ENCODE measurements around the gene WNK4. TPM values are rescaled to one million over a fixed set of nuclear protein-coding genes. Genes with fewer than 3 reads are reported as not detected.

WNK4 gene
- total RNA-seq, 1 experiment from 2014 or later = 3.3 TPM

DNA sequence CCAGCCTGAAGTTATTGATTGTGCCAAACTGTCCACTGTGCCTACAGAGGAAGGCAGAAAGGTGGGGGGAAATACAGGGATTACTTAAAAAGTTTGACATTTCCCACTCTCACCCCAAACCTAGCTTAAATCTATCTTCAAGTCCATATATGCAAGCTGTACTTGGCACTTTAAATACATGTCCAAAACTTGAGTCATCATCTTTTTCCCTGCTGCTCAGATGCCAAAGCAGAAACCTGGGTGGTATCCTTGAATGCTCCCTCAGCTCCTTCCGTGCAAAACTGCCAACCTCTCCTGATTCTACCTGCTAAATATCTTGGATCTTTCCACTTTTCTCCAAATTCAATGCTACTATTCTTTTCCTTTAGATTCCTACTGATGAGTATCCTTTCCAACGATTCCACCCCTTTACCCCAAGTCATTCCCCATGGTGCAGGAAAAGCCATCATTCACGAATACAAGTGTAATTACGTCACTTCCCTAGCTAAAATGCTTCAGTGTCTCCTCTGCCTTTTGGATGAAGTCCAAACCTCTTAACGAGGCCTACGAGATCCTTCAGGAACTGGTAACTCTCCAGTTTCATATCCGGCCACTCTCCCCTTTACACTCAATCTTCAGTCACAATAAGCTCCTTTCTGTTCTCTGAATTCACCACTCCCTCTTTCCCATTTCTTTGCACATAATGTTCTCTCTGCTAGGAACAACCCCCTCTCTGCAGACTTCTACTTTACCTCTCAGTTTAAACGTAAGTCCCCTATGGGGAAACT is 34.4 kb downstream of the WNK4 start:
- Histone ChIP-seq H3K36me3 (ENCODE audit: insufficient read depth, low read length) (peaks cover 47% of the 10 kb centered on the region), H3K4me1 (ENCODE audit: low read length) (no peaks in the 10 kb centered on the region), H3K79me2 (ENCODE audit: low read length) (no peaks in the 10 kb centered on the region), H2AFZ (ENCODE audit: low read length) (no peak overlapping the region), H3K9ac (ENCODE audit: low read length) (no peak overlapping the region), H3K4me3 (ENCODE audit: low read length) (no peak overlapping the region), H3K9me2 (replicated peaks; ENCODE audit: insufficient read depth, low read length) (no peaks in the 10 kb centered on the region), H3K4me2 (ENCODE audit: low read depth, low read length, poor library complexity, severe bottlenecking) (no peak overlapping the region), H3K27ac (ENCODE audit: low read length) (no peak overlapping the region), H4K20me1 (ENCODE audit: insufficient read depth, low read depth, low read length) (no peaks in the 10 kb centered on the region), H3K9me3 (ENCODE audit: low read length) (no peaks in the 10 kb centered on the region), H3K27me3 (ENCODE audit: low read length) (no peaks in the 10 kb centered on the region)
- DNase-seq = no peak

DNA sequence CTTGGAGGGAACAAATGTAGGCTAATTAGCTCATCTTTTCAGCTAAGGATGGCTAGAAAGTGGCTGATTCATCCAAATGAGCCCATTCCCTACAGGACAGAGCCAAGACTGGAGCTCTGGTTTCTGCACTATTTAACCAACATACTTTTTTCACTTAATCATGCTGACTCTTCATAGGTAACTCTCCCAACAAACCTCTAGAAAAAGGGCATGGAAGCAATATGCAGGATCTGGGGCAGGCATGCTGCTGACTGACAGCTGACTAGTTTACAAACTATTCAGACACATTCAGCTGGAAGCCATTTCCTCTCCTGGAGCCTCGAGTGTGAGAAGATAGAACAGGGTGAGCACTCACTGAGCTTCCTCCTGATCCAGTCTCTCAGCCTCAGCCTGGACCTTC is 37.5 kb downstream of the WNK4 start:
- H3K9me3 ChIP-seq (ENCODE audit: low read length) = no peaks in the 10 kb centered on the region
- no peak overlapping the region for H3K27ac ChIP-seq (ENCODE audit: low read length)
- no peak overlapping the region for H3K4me3 ChIP-seq (ENCODE audit: low read length)
- no peak overlapping the region for H3K4me2 ChIP-seq (ENCODE audit: low read depth, low read length, poor library complexity, severe bottlenecking)
- no peak overlapping the region for H2AFZ ChIP-seq (ENCODE audit: low read length)
- H3K36me3 ChIP-seq (ENCODE audit: insufficient read depth, low read length) = peaks cover 39% of the 10 kb centered on the region
- H3K4me1 ChIP-seq (ENCODE audit: low read length) = peaks cover 7% of the 10 kb centered on the region
- no peak for DNase-seq
- peaks cover 12% of the 10 kb centered on the region for H3K79me2 ChIP-seq (ENCODE audit: low read length)
- no peaks in the 10 kb centered on the region for H3K27me3 ChIP-seq (ENCODE audit: low read length)
- H3K9ac ChIP-seq (ENCODE audit: low read length) = no peak overlapping the region
- no peaks in the 10 kb centered on the region for H3K9me2 ChIP-seq (replicated peaks; ENCODE audit: insufficient read depth, low read length)
- 0 out of 2 replicates have a peak, but pooled peaks cover 3% of the 10 kb centered on the region for H4K20me1 ChIP-seq (ENCODE audit: insufficient read depth, low read depth, low read length)

DNA sequence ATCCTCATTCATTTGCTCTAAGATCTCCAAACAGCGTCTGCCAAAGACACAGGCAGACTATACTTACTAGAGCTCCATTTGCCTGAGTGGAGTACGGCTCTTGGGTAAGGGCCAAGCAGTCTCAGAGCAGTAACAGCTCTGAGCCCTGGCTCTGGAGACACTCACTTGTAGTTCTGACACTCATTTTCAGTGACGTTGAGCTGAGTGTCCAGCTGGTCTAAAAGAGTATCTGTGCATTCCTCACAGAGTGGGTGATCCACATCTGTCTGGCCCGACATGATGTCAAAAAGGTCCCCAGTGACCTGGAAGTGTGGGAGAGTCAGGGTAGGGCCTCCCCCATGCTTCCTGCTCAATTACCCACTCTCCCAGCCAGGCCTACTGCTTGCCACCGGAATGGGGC is 38.0 kb downstream of the WNK4 start:
- no peak overlapping the region for H2AFZ ChIP-seq (ENCODE audit: low read length)
- no peaks in the 10 kb centered on the region for H3K9me2 ChIP-seq (replicated peaks; ENCODE audit: insufficient read depth, low read length)
- H3K27me3 ChIP-seq (ENCODE audit: low read length) = no peaks in the 10 kb centered on the region
- H4K20me1 ChIP-seq (ENCODE audit: insufficient read depth, low read depth, low read length) = 0 out of 2 replicates have a peak, but pooled peaks cover 3% of the 10 kb centered on the region
- no peak overlapping the region for H3K27ac ChIP-seq (ENCODE audit: low read length)
- H3K4me2 ChIP-seq (ENCODE audit: low read depth, low read length, poor library complexity, severe bottlenecking) = no peak overlapping the region
- H3K9ac ChIP-seq (ENCODE audit: low read length) = no peak overlapping the region
- peaks cover 39% of the 10 kb centered on the region for H3K36me3 ChIP-seq (ENCODE audit: insufficient read depth, low read length)
- peaks cover 18% of the 10 kb centered on the region for H3K79me2 ChIP-seq (ENCODE audit: low read length)
- H3K4me1 ChIP-seq (ENCODE audit: low read length) = peaks cover 12% of the 10 kb centered on the region
- DNase-seq = no peak
- H3K4me3 ChIP-seq (ENCODE audit: low read length) = no peak overlapping the region
- no peaks in the 10 kb centered on the region for H3K9me3 ChIP-seq (ENCODE audit: low read length)

DNA sequence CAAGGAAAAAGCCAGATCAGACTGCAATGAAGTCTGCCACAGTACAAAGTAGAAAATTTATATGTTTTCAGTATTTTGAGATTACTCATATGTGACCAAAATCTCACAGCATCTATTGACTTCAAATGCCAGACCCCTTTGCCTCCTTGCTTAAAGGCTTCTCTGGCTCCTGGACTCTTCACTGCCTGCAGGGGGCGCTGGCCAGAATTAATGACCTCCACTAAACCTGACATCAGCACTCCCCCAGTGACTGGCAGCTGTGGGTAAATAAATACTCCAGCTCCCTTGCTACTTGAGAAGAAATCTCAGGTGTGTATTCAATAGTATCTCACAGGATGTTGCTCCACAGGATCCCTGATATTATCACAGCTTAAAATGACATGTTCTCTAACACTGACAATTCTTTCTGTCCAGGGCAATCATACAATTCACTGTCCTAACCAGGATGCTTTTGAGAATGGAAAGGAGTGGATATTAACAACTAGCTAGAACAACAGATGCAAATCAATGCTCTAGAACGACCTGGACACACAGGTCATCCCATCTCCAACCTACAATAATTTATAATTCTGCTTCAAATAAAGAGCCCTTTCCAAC is 39.6 kb downstream of the WNK4 start:
- peak; percentile 91 for DNase-seq

DNA sequence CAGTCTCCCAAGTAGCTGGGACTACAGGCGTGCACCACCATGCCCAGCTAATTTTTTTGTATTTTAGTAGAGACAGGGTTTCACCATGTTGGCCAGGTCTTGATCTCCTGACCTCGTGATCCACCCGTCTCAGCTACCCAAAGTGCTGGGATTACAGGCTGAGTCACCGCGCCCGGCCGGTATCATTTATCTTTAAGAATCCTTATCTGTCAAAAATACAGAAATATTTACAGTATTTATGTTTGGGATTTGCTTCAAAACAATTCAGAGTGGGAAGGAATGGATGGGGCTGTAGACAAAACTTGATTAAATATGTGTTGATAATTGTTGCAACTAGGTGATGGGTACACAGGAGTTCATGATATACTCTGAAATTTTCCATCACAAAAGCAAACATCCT is 40.8 kb downstream of the WNK4 start:
- H3K27me3 ChIP-seq (ENCODE audit: low read length) = no peaks in the 10 kb centered on the region
- H3K4me3 ChIP-seq (ENCODE audit: low read length) = no peak overlapping the region
- no peak overlapping the region for H3K4me2 ChIP-seq (ENCODE audit: low read depth, low read length, poor library complexity, severe bottlenecking)
- no peak overlapping the region for H3K9ac ChIP-seq (ENCODE audit: low read length)
- H3K27ac ChIP-seq (ENCODE audit: low read length) = no peak overlapping the region
- H3K36me3 ChIP-seq (ENCODE audit: insufficient read depth, low read length) = peaks cover 36% of the 10 kb centered on the region
- 0 out of 2 replicates have a peak, but pooled peaks cover 3% of the 10 kb centered on the region for H4K20me1 ChIP-seq (ENCODE audit: insufficient read depth, low read depth, low read length)
- peaks cover 19% of the 10 kb centered on the region for H3K4me1 ChIP-seq (ENCODE audit: low read length)
- no peaks in the 10 kb centered on the region for H3K9me2 ChIP-seq (replicated peaks; ENCODE audit: insufficient read depth, low read length)
- peaks cover 25% of the 10 kb centered on the region for H3K79me2 ChIP-seq (ENCODE audit: low read length)
- no peaks in the 10 kb centered on the region for H3K9me3 ChIP-seq (ENCODE audit: low read length)
- no peak overlapping the region for H2AFZ ChIP-seq (ENCODE audit: low read length)
- no peak for DNase-seq

More for the DNA sequence above, 39.6 kb downstream of the WNK4 start:
- Histone ChIP-seq H3K27me3 (ENCODE audit: low read length) (no peaks in the 10 kb centered on the region), H3K9me2 (replicated peaks; ENCODE audit: insufficient read depth, low read length) (no peaks in the 10 kb centered on the region), H3K4me2 (ENCODE audit: low read depth, low read length, poor library complexity, severe bottlenecking) (no peak overlapping the region), H3K36me3 (ENCODE audit: insufficient read depth, low read length) (peaks cover 39% of the 10 kb centered on the region), H3K4me3 (ENCODE audit: low read length) (no peak overlapping the region), H2AFZ (ENCODE audit: low read length) (no peak overlapping the region), H3K9me3 (ENCODE audit: low read length) (no peaks in the 10 kb centered on the region), H3K79me2 (ENCODE audit: low read length) (peaks cover 25% of the 10 kb centered on the region), H3K9ac (ENCODE audit: low read length) (no peak overlapping the region), H3K27ac (ENCODE audit: low read length) (no peak overlapping the region), H3K4me1 (ENCODE audit: low read length) (peaks cover 19% of the 10 kb centered on the region), H4K20me1 (ENCODE audit: insufficient read depth, low read depth, low read length) (0 out of 2 replicates have a peak, but pooled peaks cover 3% of the 10 kb centered on the region)

DNA sequence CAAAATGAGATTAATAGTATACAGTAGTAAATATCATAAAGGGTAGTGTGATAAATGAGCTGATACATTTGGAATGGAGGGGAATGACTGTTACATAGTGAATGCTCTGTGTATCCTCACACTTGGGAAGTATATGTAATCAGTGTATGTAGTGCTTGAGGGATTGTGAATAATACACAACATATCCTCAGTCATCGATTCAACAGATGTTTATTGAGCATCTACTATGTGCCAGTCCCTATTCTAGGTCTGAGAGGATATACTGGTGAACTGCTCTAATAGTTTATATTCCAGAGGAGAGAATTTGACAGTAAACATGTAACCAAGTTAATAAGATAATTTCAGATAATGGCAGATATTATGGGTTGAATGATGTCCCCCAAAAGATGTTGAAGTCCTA is 47.1 kb downstream of the WNK4 start:
- no peaks in the 10 kb centered on the region for H3K9me3 ChIP-seq (ENCODE audit: low read length)

DNA sequence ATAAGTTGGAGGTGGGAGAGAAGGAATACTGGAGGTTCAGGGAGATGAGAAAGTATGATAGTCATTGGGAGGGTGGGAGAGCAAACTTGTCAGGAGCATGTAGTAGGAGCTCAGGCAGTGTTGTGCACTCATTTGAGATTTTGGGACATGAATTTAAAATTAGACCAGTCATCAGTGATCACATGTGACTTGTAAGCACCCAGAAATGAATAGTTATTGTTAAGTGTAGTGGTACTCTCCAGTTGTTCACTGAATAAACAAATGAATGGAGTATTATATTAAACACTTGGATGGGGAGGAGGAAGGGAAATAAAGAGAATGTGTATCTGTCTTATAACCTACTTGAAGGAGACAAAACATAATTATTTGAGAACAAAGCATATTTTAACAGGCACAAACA is 50.6 kb downstream of the WNK4 start:
- Histone ChIP-seq H3K27ac (ENCODE audit: low read length) (no peak overlapping the region), H3K9me3 (ENCODE audit: low read length) (no peaks in the 10 kb centered on the region), H4K20me1 (ENCODE audit: insufficient read depth, low read depth, low read length) (peaks cover 8% of the 10 kb centered on the region; the same call in 1 of the 2 replicates), H2AFZ (ENCODE audit: low read length) (no peak overlapping the region), H3K36me3 (ENCODE audit: insufficient read depth, low read length) (peaks cover 14% of the 10 kb centered on the region), H3K27me3 (ENCODE audit: low read length) (no peaks in the 10 kb centered on the region), H3K4me3 (ENCODE audit: low read length) (no peak overlapping the region), H3K79me2 (ENCODE audit: low read length) (peaks cover 34% of the 10 kb centered on the region), H3K4me2 (ENCODE audit: low read depth, low read length, poor library complexity, severe bottlenecking) (no peak overlapping the region), H3K9me2 (replicated peaks; ENCODE audit: insufficient read depth, low read length) (no peaks in the 10 kb centered on the region), H3K9ac (ENCODE audit: low read length) (no peak overlapping the region), H3K4me1 (ENCODE audit: low read length) (peaks cover 19% of the 10 kb centered on the region)
- DNase-seq = no peak

More for the DNA sequence above, 47.1 kb downstream of the WNK4 start:
- Histone ChIP-seq H3K36me3 (ENCODE audit: insufficient read depth, low read length) (no peaks in the 10 kb centered on the region), H3K9ac (ENCODE audit: low read length) (no peak overlapping the region), H3K27ac (ENCODE audit: low read length) (no peak overlapping the region), H4K20me1 (ENCODE audit: insufficient read depth, low read depth, low read length) (no peaks in the 10 kb centered on the region), H3K27me3 (ENCODE audit: low read length) (no peaks in the 10 kb centered on the region), H2AFZ (ENCODE audit: low read length) (no peak overlapping the region), H3K9me2 (replicated peaks; ENCODE audit: insufficient read depth, low read length) (no peaks in the 10 kb centered on the region), H3K4me2 (ENCODE audit: low read depth, low read length, poor library complexity, severe bottlenecking) (no peak overlapping the region), H3K4me3 (ENCODE audit: low read length) (no peak overlapping the region), H3K79me2 (ENCODE audit: low read length) (peaks cover 20% of the 10 kb centered on the region), H3K4me1 (ENCODE audit: low read length) (peaks cover 24% of the 10 kb centered on the region)
- no peak for DNase-seq

DNA sequence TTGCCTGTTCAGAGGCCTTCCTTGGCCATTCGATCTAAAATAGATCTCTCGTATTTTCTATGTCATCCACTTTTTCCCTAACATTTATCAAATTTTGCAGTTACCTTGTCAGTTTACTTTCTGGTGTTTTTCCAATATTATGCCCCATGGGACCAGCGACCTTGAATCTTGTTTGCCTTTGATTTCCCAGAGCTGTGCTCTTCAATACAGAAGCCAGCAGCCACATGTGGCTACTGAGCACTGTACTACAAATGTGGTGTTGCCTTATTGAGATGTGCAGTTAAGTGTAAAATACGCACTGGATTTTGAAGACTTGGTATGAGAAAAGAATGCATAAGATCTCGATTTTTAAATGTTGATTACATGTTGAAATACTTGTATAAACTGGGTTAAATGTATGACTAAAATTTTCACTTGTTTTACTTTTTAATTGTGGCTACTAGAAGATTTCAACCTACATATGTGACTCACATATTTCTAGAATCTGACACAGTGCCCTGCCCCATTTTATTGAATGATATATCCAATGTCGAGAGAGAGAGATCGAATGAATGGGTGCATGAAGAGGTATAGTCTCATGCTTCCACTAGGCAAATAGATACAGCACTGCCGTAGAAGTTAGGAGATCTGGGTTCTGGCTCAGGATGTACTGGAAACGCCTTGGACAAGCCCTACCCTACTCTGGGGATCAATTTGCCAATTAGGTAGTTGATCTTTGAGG is 52.0 kb downstream of the WNK4 start:
- Histone ChIP-seq H3K4me3 (ENCODE audit: low read length) (peak overlapping the region; percentile 95), H3K9ac (ENCODE audit: low read length) (peak overlapping the region; percentile 98), H3K9me2 (replicated peaks; ENCODE audit: insufficient read depth, low read length) (no peaks in the 10 kb centered on the region), H3K27me3 (ENCODE audit: low read length) (no peaks in the 10 kb centered on the region), H3K27ac (ENCODE audit: low read length) (no peak overlapping the region; the same call in 1 of the 2 replicates), H3K4me2 (ENCODE audit: low read depth, low read length, poor library complexity, severe bottlenecking) (peak overlapping the region; percentile 92), H3K79me2 (ENCODE audit: low read length) (peaks cover 40% of the 10 kb centered on the region), H3K4me1 (ENCODE audit: low read length) (peaks cover 19% of the 10 kb centered on the region), H3K36me3 (ENCODE audit: insufficient read depth, low read length) (peaks cover 21% of the 10 kb centered on the region), H2AFZ (ENCODE audit: low read length) (peak overlapping the region; percentile 38), H4K20me1 (ENCODE audit: insufficient read depth, low read depth, low read length) (peaks cover 10% of the 10 kb centered on the region; the same call in 1 of the 2 replicates), H3K9me3 (ENCODE audit: low read length) (no peaks in the 10 kb centered on the region)
- DNase-seq = no peak
